ENCODE measurements around the gene ANKDD1A.

Gene ANKDD1A

GRCh38 chr15:64911311-64912186, at the start of gene ANKDD1A:
Gene ANKDD1A, plus strand, starts transcription at chr15:64911902. Its CDS starts 29 bp downstream, at chr15:64911931.
- DNase-seq (ENCODE audit: low read depth): peak; percentile 74

- DNase-seq (ENCODE audit: low read depth): no peak
Measured at GRCh38 chr15:64861960-64862359, 49.7 kb upstream of the ANKDD1A start.

- no peak for DNase-seq (ENCODE audit: low read depth)
Measured at GRCh38 chr15:64862408-64862807, 49.3 kb upstream of the ANKDD1A start.

GRCh38 chr15:64864068-64864467, 47.6 kb upstream of the ANKDD1A start:
- DNase-seq (ENCODE audit: low read depth): no peak

GRCh38 chr15:64865126-64865997, 46.3 kb upstream of the ANKDD1A start:
- no peak for DNase-seq (ENCODE audit: low read depth)

GRCh38 chr15:64865998-64866520, 45.6 kb upstream of the ANKDD1A start:
- peak; percentile 95 for DNase-seq (ENCODE audit: low read depth)

- no peak for DNase-seq (ENCODE audit: low read depth)
Measured at GRCh38 chr15:64869501-64869900, 42.2 kb upstream of the ANKDD1A start.

- DNase-seq (ENCODE audit: low read depth): no peak
Measured at GRCh38 chr15:64870353-64870752, 41.3 kb upstream of the ANKDD1A start.

- no peak for DNase-seq (ENCODE audit: low read depth)
Measured at GRCh38 chr15:64875641-64876223, 36.0 kb upstream of the ANKDD1A start.

GRCh38 chr15:64877435-64877834, 34.3 kb upstream of the ANKDD1A start:
- no peak for DNase-seq (ENCODE audit: low read depth)

GRCh38 chr15:64878705-64879104, 33.0 kb upstream of the ANKDD1A start:
- no peak for DNase-seq (ENCODE audit: low read depth)

- peak; percentile 77 for DNase-seq (ENCODE audit: low read depth)
Measured at GRCh38 chr15:64883100-64883581, 28.6 kb upstream of the ANKDD1A start.

- peak; percentile 98 for DNase-seq (ENCODE audit: low read depth)
Measured at GRCh38 chr15:64883997-64884511, 27.6 kb upstream of the ANKDD1A start.

GRCh38 chr15:64884679-64885078, 27.0 kb upstream of the ANKDD1A start:
- peak; percentile 45 for DNase-seq (ENCODE audit: low read depth)

- no peak for DNase-seq (ENCODE audit: low read depth)
Measured at GRCh38 chr15:64888336-64888735, 23.4 kb upstream of the ANKDD1A start.

- DNase-seq (ENCODE audit: low read depth): no peak
Measured at GRCh38 chr15:64891561-64891960, 20.1 kb upstream of the ANKDD1A start.

- DNase-seq (ENCODE audit: low read depth): no peak
Measured at GRCh38 chr15:64892847-64893403, 18.8 kb upstream of the ANKDD1A start.

GRCh38 chr15:64893481-64894394, 18.0 kb upstream of the ANKDD1A start:
- peak; percentile 93 for DNase-seq (ENCODE audit: low read depth)

GRCh38 chr15:64894395-64895056, 17.2 kb upstream of the ANKDD1A start:
- DNase-seq (ENCODE audit: low read depth): no peak

Measured in ELR (cell line).